BLaER1 (cell line): ENCODE results near the gene VRK1.

Experiments
- H3K27ac ChIP-seq: shearing (Covaris generic); formaldehyde crosslinking; 2 replicates; pipeline ENCODE4 v1.8.1; 2022
- H3K27me3 ChIP-seq: shearing (Covaris generic); formaldehyde crosslinking; 2 replicates; pipeline ENCODE4 v1.8.1; 2022
- H3K36me3 ChIP-seq: shearing (Covaris generic); formaldehyde crosslinking; 2 replicates; pipeline ENCODE4 v1.8.1; 2022
- H3K4me1 ChIP-seq: shearing (Covaris generic); formaldehyde crosslinking; 2 replicates; pipeline ENCODE4 v1.8.1; 2022
- H3K4me2 ChIP-seq: shearing (Covaris generic); formaldehyde crosslinking; 2 replicates; pipeline ENCODE4 v1.8.1; 2022
- H3K4me3 ChIP-seq: shearing (Covaris generic); formaldehyde crosslinking; 2 replicates; pipeline ENCODE4 v1.8.1; 2022
- H3K9ac ChIP-seq: shearing (Covaris generic); formaldehyde crosslinking; 2 replicates; pipeline ENCODE4 v1.8.1; 2022
- H3K9me3 ChIP-seq: shearing (Covaris generic); formaldehyde crosslinking; 2 replicates; pipeline ENCODE4 v1.8.1; 2022
- H4K20me1 ChIP-seq: shearing (Covaris generic); formaldehyde crosslinking; 2 replicates; pipeline ENCODE4 v1.8.1; 2022
- Cebpa-rat ChIP-seq: shearing (Covaris generic); IDR thresholded peaks from 2 replicates; pipeline ENCODE4 v1.8.1; 2022

The VRK1 gene

DNA sequence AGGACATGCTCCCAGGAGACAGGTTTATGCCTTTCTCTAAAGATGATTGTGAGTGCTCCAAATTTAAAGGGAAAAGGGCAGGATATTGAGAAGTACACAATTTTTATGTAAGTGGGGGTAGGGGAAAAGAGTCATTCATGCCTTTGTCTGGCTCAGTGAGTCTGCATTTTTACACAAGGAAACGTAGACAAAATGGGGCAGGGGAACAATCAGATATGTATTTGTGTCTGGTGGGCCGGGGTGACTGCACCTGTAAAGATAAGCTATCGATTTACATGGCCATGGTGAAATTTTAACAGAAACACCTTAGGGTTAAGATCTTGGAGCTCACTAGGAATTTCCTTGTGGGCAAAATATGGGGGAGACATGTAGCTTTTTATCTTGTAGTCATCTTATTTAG is 123.6 kb downstream of the VRK1 start:
- Histone ChIP-seq H3K36me3 (peaks cover 17% of the 10 kb centered on the region), H3K27me3 (no peaks in the 10 kb centered on the region), H3K4me1 (peaks cover 88% of the 10 kb centered on the region), H3K27ac (peak overlapping the region; percentile 83), H3K9me3 (peaks cover 35% of the 10 kb centered on the region), H3K4me3 (no peak overlapping the region), H4K20me1 (no peaks in the 10 kb centered on the region), H3K9ac (peak overlapping the region; percentile 62; the same call in 1 of the 2 replicates), H3K4me2 (peak overlapping the region; percentile 59)
- TF ChIP-seq Cebpa-rat = no peak

DNA sequence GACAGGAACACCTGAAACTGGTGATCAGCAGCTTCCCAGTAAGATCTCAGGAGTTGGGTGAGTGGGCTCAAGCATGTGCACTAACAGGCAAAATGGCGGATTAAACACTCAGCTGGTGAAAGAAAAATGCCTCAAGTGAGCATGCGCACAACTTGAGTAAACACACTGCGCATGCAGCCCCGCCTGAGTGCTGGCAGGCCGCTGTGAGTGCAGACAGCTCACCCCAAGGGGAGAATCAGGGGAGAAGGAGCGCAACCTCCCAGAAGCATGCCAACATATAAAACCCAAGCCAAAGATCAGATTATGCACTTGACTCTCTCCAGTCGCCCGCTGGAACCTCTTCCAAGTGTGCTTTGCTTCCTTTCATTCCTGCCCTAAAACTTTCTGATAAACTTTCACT is 125.8 kb downstream of the VRK1 start:
- H3K4me3 ChIP-seq = no peak overlapping the region
- TF ChIP-seq Cebpa-rat = no peak

DNA sequence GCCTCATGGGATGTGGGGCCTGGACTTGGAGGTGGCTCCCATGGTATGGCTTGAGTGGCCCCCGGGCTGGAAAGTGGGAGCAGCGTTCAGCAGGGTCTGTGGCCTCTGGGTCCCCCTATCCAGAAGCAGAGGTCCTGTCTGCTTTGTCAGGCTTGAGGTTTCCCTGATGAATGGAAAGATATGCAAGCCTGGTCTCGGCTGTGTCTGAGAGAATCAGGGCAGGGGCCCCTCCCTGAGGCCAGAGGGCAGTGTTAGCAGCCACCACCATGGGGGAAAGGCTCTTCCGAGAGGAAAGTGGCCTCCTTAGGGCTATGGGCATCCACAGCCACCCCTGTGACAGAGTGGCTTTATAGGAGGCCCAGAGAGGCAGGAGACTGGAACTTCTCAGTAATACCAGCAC is 128.2 kb downstream of the VRK1 start:
- Histone ChIP-seq H3K9ac (peak overlapping the region; percentile 61), H3K4me3 (no peak overlapping the region), H4K20me1 (no peaks in the 10 kb centered on the region), H3K36me3 (peaks cover 9% of the 10 kb centered on the region), H3K27ac (peak overlapping the region; percentile 85), H3K4me2 (peak overlapping the region; percentile 76), H3K4me1 (peaks cover 60% of the 10 kb centered on the region), H3K9me3 (peaks cover 25% of the 10 kb centered on the region), H3K27me3 (no peaks in the 10 kb centered on the region)
- TF ChIP-seq Cebpa-rat = no peak

More for the DNA sequence above, 125.8 kb downstream of the VRK1 start:
- Histone ChIP-seq H3K36me3 (peaks cover 9% of the 10 kb centered on the region), H3K4me1 (peaks cover 84% of the 10 kb centered on the region), H3K27ac (0 out of 2 replicates have a peak overlapping the region, but pooled peaks have one; percentile 53), H3K9ac (no peak overlapping the region), H4K20me1 (no peaks in the 10 kb centered on the region), H3K27me3 (no peaks in the 10 kb centered on the region), H3K9me3 (peaks cover 25% of the 10 kb centered on the region), H3K4me2 (no peak overlapping the region)

GRCh38 chr14:96926001-96926400 is 128.8 kb downstream of the VRK1 start:
- peak overlapping the region; percentile 85 for H3K27ac ChIP-seq
- H3K4me1 ChIP-seq = peaks cover 54% of the 10 kb centered on the region
- no peak overlapping the region for H3K4me3 ChIP-seq
- H3K4me2 ChIP-seq = peak overlapping the region; percentile 76
- H4K20me1 ChIP-seq = no peaks in the 10 kb centered on the region
- TF ChIP-seq Cebpa-rat = no peak
- H3K9me3 ChIP-seq = peaks cover 25% of the 10 kb centered on the region
- no peaks in the 10 kb centered on the region for H3K27me3 ChIP-seq
- peaks cover 9% of the 10 kb centered on the region for H3K36me3 ChIP-seq
- H3K9ac ChIP-seq = peak overlapping the region; percentile 61; the same call in 1 of the 2 replicates

DNA sequence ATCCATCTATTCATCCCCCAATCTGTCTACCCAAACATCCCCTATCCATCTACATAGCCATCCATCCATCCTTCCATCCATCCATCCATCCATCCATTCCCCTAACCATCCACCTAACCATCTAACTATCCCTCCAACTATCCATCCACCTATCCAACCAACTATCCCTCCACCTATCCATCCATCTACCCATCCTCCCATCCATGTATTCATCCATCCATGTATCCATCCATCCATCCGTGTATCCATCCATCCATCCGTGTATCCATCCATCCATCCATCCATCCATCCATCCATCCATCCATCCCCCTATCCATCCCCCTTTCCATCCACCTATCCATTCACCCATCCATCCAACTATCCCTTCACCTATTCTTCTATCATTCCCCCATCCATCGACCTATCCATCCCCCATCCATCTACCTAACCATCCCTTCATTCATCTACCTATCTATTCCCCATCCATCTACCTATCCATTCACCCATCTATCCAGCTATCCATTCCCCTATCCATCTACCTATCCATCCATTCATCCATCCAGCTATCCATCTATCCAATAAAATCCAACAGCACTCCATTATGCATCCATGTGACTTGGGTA is 131.7 kb downstream of the VRK1 start:
- Histone ChIP-seq H3K36me3 (peaks cover 16% of the 10 kb centered on the region), H3K9ac (no peak overlapping the region), H4K20me1 (no peaks in the 10 kb centered on the region), H3K27me3 (no peaks in the 10 kb centered on the region), H3K27ac (no peak overlapping the region), H3K4me2 (no peak overlapping the region), H3K4me3 (no peak overlapping the region), H3K4me1 (peaks cover 37% of the 10 kb centered on the region), H3K9me3 (no peaks in the 10 kb centered on the region)
- TF ChIP-seq Cebpa-rat = no peak

DNA sequence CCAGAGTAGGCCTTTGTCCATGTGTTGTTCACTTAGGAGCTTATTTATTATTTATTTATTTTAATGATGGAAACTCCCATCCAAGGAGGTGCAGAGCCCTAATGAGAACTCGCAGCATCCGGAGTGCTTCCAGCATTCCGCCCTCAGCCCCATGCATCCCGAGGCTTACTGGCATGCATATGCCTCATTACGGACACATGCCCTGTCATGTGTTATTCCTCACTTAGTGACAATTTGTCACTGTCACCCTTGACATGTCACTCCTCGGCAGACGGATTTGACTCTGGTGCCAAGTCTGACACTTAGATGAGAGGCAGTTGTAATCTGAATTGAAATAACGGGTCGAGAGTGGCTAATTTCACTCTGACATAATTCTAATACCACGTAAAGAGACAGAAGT is 132.8 kb downstream of the VRK1 start:
- Histone ChIP-seq H3K9ac (no peak overlapping the region), H3K36me3 (peaks cover 16% of the 10 kb centered on the region), H3K9me3 (no peaks in the 10 kb centered on the region), H3K4me2 (no peak overlapping the region), H3K4me1 (peaks cover 26% of the 10 kb centered on the region), H3K27ac (no peak overlapping the region), H3K4me3 (no peak overlapping the region), H3K27me3 (no peaks in the 10 kb centered on the region), H4K20me1 (no peaks in the 10 kb centered on the region)
- no peak for TF ChIP-seq Cebpa-rat

- Histone ChIP-seq H3K4me2 (no peak overlapping the region), H3K4me3 (no peak overlapping the region), H3K27ac (no peak overlapping the region), H3K9me3 (peaks cover 4% of the 10 kb centered on the region; the same call in 1 of the 2 replicates), H3K4me1 (peaks cover 23% of the 10 kb centered on the region), H3K36me3 (peaks cover 16% of the 10 kb centered on the region), H3K27me3 (no peaks in the 10 kb centered on the region), H4K20me1 (no peaks in the 10 kb centered on the region), H3K9ac (no peak overlapping the region)
- no peak for TF ChIP-seq Cebpa-rat
Measured at GRCh38 chr14:96930526-96930925, 133.3 kb downstream of the VRK1 start.
